ENCODE results near the gene PRICKLE2. TPM values are rescaled to one million over a fixed set of nuclear protein-coding genes. Genes with fewer than 3 reads are reported as not detected.

The PRICKLE2 gene
- polyA plus RNA-seq, 1 donor (not counting 4 experiments of a cell fraction or from before 2014, with no cell fraction given), result 7.8 TPM

GRCh38 chr3:64161481-64161952 is 63.7 kb downstream of the PRICKLE2 start:
- Histone ChIP-seq H2AFZ (ENCODE audit: control insufficient read depth, low read length) (no peak overlapping the region), H3K4me3 (ENCODE audit: control insufficient read depth in 2 of 3, extremely low read depth in 1 of 3, insufficient read depth in 2 of 3, low read depth in 1 of 3, low read length in 3 of 3) (no peak overlapping the region), H3K9me3 (ENCODE audit: control insufficient read depth, low read depth, low read length) (no peaks in the 10 kb centered on the region), H3K4me1 (ENCODE audit: control insufficient read depth, extremely low read depth, insufficient read depth, low read length) (peaks cover 45% of the 10 kb centered on the region), H3K79me2 (ENCODE audit: control insufficient read depth, insufficient read depth, low read length) (no peaks in the 10 kb centered on the region), H3K9me1 (ENCODE audit: control insufficient read depth, extremely low read depth, insufficient read depth, low read length) (no peaks in the 10 kb centered on the region), H4K20me1 (ENCODE audit: control insufficient read depth, extremely low read depth, insufficient read depth, low read length) (no peaks in the 10 kb centered on the region), H3K36me3 (ENCODE audit: control insufficient read depth in 2 of 2, extremely low read depth in 1 of 2, insufficient read depth in 2 of 2, low read length in 2 of 2) (peaks cover 5 to 7% of the 10 kb centered on the region in 2 experiments), H3K4me2 (ENCODE audit: control insufficient read depth, extremely low read depth, insufficient read depth, low read depth, low read length) (peak overlapping the region; percentile 55), H3K27me3 (ENCODE audit: control insufficient read depth, extremely low read depth, insufficient read depth, low read length) (no peaks in the 10 kb centered on the region), H3K27ac (ENCODE audit: control insufficient read depth, insufficient read depth, low read length) (peak overlapping the region; percentile 12), H3K9ac (ENCODE audit: control insufficient read depth, extremely low read depth, insufficient read depth, low read length) (no peak overlapping the region)
- dilution Hi-C loops (cut with MboI; ENCODE audit: extremely low pct_ligation_motif_present, low sequenced_read_pairs), result no loop called here
- FAIRE-seq (peak; percentile 67), DNase-seq (ENCODE audit: low read depth, low spot score) (no peak)
- TF ChIP-seq CTCF (optimal IDR thresholded peaks at IDR 0.05 in 1 of 3, IDR thresholded peaks at IDR 0.05 in 1 of 3, conservative IDR thresholded peaks at IDR 0.05 in 1 of 3; ENCODE audit: extremely low read depth in 1 of 3, insufficient read depth in 2 of 3, low read length in 3 of 3) (no peak), EZH2 (IDR thresholded peaks at IDR 0.05; ENCODE audit: low read length) (no peak)

GRCh38 chr3:64160000-64160695 is 65.1 kb downstream of the PRICKLE2 start:
- Histone ChIP-seq H3K4me3 (ENCODE audit: control insufficient read depth in 2 of 3, extremely low read depth in 1 of 3, insufficient read depth in 2 of 3, low read depth in 1 of 3, low read length in 3 of 3) (no peak overlapping the region), H4K20me1 (ENCODE audit: control insufficient read depth, extremely low read depth, insufficient read depth, low read length) (no peaks in the 10 kb centered on the region), H3K9ac (ENCODE audit: control insufficient read depth, extremely low read depth, insufficient read depth, low read length) (no peak overlapping the region), H2AFZ (ENCODE audit: control insufficient read depth, low read length) (no peak overlapping the region), H3K27me3 (ENCODE audit: control insufficient read depth, extremely low read depth, insufficient read depth, low read length) (no peaks in the 10 kb centered on the region), H3K9me1 (ENCODE audit: control insufficient read depth, extremely low read depth, insufficient read depth, low read length) (no peaks in the 10 kb centered on the region), H3K4me1 (ENCODE audit: control insufficient read depth, extremely low read depth, insufficient read depth, low read length) (peaks cover 45% of the 10 kb centered on the region), H3K9me3 (ENCODE audit: control insufficient read depth, low read depth, low read length) (no peaks in the 10 kb centered on the region), H3K36me3 (ENCODE audit: control insufficient read depth in 2 of 2, extremely low read depth in 1 of 2, insufficient read depth in 2 of 2, low read length in 2 of 2) (peaks cover 0 to 10% of the 10 kb centered on the region in 2 experiments), H3K79me2 (ENCODE audit: control insufficient read depth, insufficient read depth, low read length) (no peaks in the 10 kb centered on the region), H3K27ac (ENCODE audit: control insufficient read depth, insufficient read depth, low read length) (no peak overlapping the region), H3K4me2 (ENCODE audit: control insufficient read depth, extremely low read depth, insufficient read depth, low read depth, low read length) (no peak overlapping the region)
- FAIRE-seq, result no peak
- dilution Hi-C loops (cut with MboI; ENCODE audit: extremely low pct_ligation_motif_present, low sequenced_read_pairs), result no loop called here
- TF ChIP-seq EZH2 (IDR thresholded peaks at IDR 0.05; ENCODE audit: low read length) (no peak), CTCF (optimal IDR thresholded peaks at IDR 0.05 in 1 of 3, IDR thresholded peaks at IDR 0.05 in 1 of 3, conservative IDR thresholded peaks at IDR 0.05 in 1 of 3; ENCODE audit: extremely low read depth in 1 of 3, insufficient read depth in 2 of 3, low read length in 3 of 3) (no peak)
- no peak for DNase-seq (ENCODE audit: low read depth, low spot score)
